ENCODE data around the gene FPGS.

The FPGS gene

DNA sequence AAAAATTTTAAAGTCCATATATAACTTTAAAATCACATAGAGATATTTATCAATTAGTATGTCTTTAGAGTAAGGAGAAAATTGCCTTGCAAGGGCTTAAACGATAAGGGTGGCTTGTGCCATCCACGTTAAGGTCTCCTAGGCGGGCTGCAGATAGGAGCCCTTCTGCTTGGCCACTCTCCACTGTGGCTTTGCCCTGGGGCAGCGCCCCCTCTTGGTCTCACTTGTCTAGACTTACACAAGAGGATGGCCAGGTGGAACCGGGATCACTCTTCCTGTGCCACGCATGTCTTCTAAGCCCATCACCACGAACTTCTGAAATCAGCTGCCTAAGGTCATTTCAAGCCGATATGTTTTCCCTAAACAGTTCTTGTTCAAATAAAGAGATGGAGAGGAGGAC is 2.9 kb downstream of the FPGS start:
- H3K4me3 Mint-ChIP-seq, result no peak overlapping the region

DNA sequence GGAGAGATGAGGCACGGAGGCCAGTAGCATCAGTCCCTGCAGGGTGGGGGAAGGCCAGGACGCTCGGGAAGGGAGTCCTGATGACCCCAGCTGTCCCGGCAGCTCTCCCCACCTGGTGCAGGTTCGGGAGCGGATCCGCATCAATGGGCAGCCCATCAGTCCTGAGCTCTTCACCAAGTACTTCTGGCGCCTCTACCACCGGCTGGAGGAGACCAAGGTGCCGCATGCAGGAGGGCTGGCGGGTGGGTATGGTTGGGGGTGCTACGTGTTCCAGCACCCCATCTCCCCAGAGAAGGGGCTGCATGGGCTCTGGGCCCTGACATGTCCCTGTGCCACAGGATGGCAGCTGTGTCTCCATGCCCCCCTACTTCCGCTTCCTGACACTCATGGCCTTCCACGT is 4.2 kb downstream of the FPGS start:
- no peaks in the 10 kb centered on the region for H3K27me3 Mint-ChIP-seq
- intact Hi-C loops (cut with micrococcal nuclease), result no loop called here
- peaks cover 33% of the 10 kb centered on the region for H3K4me1 Mint-ChIP-seq (ENCODE audit: low read depth)
- no peak overlapping the region for H3K27ac Mint-ChIP-seq
- H3K9me3 Mint-ChIP-seq, result no peaks in the 10 kb centered on the region
- H3K36me3 Mint-ChIP-seq (ENCODE audit: low read depth), result peaks cover 80% of the 10 kb centered on the region
- no peak overlapping the region for H3K4me3 Mint-ChIP-seq

More for the DNA sequence above, 2.9 kb downstream of the FPGS start:
- no peak overlapping the region for H3K27ac Mint-ChIP-seq
- H3K4me1 Mint-ChIP-seq (ENCODE audit: low read depth), result peaks cover 42% of the 10 kb centered on the region
- H3K9me3 Mint-ChIP-seq, result no peaks in the 10 kb centered on the region
- peaks cover 71% of the 10 kb centered on the region for H3K36me3 Mint-ChIP-seq (ENCODE audit: low read depth)
- H3K27me3 Mint-ChIP-seq, result no peaks in the 10 kb centered on the region
- intact Hi-C loops (cut with micrococcal nuclease), result no loop called here

DNA sequence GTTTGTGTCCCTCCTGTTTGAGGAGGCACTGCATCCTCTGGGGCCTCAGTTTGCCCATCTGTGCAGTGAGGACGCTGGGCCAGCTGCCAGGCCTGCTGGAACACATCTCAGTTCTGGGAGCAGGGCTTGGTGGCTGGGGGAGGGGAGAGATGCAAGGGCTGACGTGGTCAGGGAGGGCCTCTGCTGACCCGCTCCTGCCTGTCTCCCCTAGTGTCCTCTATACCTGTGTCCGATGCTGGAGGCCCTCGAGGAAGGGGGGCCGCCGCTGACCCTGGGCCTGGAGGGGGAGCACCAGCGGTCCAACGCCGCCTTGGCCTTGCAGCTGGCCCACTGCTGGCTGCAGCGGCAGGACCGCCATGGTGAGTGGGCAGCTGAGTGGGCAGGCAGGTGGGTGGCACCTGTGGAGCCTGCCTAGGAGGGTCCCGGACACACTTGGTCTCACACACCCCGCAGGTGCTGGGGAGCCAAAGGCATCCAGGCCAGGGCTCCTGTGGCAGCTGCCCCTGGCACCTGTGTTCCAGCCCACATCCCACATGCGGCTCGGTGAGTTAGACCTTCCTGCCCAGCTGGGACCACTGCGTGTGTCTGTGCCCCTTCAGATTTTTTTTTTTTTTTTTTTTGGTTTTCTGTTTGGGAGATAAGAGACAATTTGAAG is 5.8 kb downstream of the FPGS start:
- no peaks in the 10 kb centered on the region for H3K9me3 Mint-ChIP-seq
- H3K4me1 Mint-ChIP-seq (ENCODE audit: low read depth), result peaks cover 22% of the 10 kb centered on the region
- intact Hi-C loops (cut with micrococcal nuclease), result no loop called here
- H3K27ac Mint-ChIP-seq, result no peak overlapping the region
- H3K4me3 Mint-ChIP-seq, result no peak overlapping the region
- peaks cover 89% of the 10 kb centered on the region for H3K36me3 Mint-ChIP-seq (ENCODE audit: low read depth)
- no peaks in the 10 kb centered on the region for H3K27me3 Mint-ChIP-seq

DNA sequence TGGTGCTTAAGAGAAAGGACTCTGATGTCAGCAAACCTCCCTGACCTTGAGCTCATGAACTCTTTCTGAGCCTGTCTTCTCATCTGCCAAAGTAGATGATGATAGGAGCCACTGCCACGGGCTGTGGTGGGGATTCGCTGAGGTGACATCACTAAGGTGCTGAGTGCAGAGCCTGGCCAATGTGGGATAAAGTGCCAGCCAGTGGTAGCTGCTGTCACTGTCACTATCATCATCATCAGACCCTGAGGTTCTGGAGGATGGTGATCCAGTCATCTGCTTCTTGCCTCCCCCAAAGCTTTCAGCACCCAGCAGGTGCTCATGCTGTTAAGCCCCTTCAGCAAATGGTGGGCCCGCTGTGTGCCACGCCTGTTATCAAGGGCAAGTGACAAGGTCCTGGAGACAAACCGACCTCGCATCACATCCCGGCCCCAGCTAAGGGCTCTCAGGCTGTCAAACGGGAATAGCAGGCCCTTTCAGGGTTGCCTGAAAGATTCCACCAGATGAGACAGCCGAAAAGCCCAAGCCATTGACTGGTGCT is 6.4 kb downstream of the FPGS start:
- no peak overlapping the region for H3K27ac Mint-ChIP-seq
- H3K36me3 Mint-ChIP-seq (ENCODE audit: low read depth), result peaks cover 93% of the 10 kb centered on the region
- intact Hi-C loops (cut with micrococcal nuclease), result no loop called here
- H3K9me3 Mint-ChIP-seq, result no peaks in the 10 kb centered on the region
- no peak overlapping the region for H3K4me3 Mint-ChIP-seq
- H3K4me1 Mint-ChIP-seq (ENCODE audit: low read depth), result peaks cover 16% of the 10 kb centered on the region
- H3K27me3 Mint-ChIP-seq, result no peaks in the 10 kb centered on the region

DNA sequence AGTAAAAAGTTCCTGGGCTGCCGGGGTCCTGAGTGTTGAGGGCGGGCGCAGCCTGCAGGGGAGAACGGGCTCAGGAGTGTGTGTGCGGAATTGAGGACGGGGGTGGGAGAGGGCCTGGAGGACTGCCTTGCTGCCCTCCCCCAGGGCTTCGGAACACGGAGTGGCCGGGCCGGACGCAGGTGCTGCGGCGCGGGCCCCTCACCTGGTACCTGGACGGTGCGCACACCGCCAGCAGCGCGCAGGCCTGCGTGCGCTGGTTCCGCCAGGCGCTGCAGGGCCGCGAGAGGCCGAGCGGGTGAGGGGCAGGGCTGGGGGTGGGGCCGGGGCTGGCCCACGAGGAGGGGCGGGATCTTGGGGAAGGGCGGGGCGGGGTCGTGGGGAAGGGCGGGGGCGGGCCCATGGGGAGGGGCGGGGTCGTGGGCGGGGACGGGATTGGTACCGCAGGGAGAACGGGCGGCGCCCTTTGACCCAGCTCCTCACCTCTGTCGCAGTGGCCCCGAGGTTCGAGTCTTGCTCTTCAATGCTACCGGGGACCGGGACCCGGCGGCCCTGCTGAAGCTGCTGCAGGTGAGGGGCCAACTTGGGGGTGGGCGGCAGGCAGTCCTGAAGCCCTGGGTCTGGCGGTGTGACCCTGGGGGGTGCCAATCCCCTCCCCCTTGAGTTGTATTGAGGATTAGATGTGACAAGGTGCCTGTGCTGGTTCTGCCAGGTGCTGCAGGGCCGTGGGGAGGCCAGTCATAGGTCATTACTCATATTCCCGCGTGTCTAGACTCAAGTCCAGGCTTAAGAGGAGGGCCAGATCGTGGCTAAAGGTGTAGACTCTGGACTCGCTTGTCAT is 7.1 kb downstream of the FPGS start:
- H3K27me3 Mint-ChIP-seq, result no peaks in the 10 kb centered on the region
- no peak overlapping the region for H3K27ac Mint-ChIP-seq
- H3K4me3 Mint-ChIP-seq, result no peak overlapping the region
- H3K36me3 Mint-ChIP-seq (ENCODE audit: low read depth), result peaks cover 93% of the 10 kb centered on the region
- intact Hi-C loops (cut with micrococcal nuclease), result no loop called here
- peaks cover 9% of the 10 kb centered on the region for H3K4me1 Mint-ChIP-seq (ENCODE audit: low read depth)
- no peaks in the 10 kb centered on the region for H3K9me3 Mint-ChIP-seq

DNA sequence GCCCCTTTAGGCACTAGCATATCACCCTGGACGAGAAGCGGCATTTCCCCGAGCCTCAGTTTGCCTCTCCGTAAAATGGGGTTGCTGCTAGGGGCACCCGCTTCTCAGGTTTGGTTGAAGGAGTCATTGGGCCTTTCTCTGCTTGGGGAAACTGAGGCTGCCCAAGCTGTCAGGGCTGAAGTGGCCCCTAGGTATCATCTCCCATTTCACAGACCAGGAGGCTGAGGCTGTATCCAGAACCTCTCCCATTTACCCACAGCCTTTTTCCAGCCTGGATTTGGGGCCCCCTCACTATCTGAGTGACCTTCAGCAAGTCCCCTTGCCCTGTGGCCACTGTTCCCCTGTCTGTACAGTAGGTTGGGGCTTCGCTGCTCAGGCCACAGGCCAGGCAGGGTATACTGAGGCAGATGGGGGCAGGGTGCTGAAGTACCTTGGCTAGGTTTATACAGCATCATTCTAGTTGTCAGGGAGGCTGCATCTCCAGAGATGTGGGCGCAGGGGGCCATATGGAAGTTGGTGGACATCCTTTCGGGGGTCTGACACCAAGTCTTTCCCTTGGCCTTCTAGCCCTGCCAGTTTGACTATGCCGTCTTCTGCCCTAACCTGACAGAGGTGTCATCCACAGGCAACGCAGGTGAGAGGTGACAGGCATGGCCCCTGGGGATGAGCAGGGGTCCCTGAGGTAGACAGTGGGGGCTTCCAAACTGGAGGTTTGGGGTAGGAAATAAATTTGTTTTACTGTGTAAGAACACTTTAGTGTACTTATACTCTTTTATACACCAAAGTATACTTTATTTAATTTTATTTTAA is 7.9 kb downstream of the FPGS start:
- intact Hi-C loops (cut with micrococcal nuclease), result no loop called here
- H3K27me3 Mint-ChIP-seq, result no peaks in the 10 kb centered on the region
- H3K36me3 Mint-ChIP-seq (ENCODE audit: low read depth), result peaks cover 96% of the 10 kb centered on the region
- H3K4me1 Mint-ChIP-seq (ENCODE audit: low read depth), result peaks cover 9% of the 10 kb centered on the region
- no peaks in the 10 kb centered on the region for H3K9me3 Mint-ChIP-seq
- no peak overlapping the region for H3K4me3 Mint-ChIP-seq
- H3K27ac Mint-ChIP-seq, result no peak overlapping the region

DNA sequence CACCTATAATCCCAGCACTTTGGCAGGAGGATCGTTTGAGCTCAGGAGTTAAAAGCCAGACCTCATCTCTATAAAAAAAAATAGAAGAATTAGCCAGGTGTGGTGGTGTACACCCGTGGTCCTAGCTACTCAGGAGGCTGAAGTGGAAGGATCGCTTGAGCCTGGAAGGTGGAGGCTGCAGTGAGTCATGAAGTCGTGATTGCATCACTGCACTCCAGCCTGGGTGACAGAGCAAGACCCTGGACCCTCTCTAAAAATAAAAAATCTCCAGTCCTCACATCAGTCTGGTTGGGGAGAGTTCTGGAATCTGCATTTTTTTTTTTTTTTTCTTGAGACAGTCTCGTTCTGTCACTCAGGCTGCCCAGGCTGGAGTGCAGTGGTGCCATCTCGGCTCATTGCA is 9.3 kb downstream of the FPGS start:
- no peak overlapping the region for H3K4me3 Mint-ChIP-seq
- peaks cover 96% of the 10 kb centered on the region for H3K36me3 Mint-ChIP-seq (ENCODE audit: low read depth)
- intact Hi-C loops (cut with micrococcal nuclease), result no loop called here
- peaks cover 5% of the 10 kb centered on the region for H3K4me1 Mint-ChIP-seq (ENCODE audit: low read depth)
- no peak overlapping the region for H3K27ac Mint-ChIP-seq
- no peaks in the 10 kb centered on the region for H3K9me3 Mint-ChIP-seq
- H3K27me3 Mint-ChIP-seq, result no peaks in the 10 kb centered on the region

DNA sequence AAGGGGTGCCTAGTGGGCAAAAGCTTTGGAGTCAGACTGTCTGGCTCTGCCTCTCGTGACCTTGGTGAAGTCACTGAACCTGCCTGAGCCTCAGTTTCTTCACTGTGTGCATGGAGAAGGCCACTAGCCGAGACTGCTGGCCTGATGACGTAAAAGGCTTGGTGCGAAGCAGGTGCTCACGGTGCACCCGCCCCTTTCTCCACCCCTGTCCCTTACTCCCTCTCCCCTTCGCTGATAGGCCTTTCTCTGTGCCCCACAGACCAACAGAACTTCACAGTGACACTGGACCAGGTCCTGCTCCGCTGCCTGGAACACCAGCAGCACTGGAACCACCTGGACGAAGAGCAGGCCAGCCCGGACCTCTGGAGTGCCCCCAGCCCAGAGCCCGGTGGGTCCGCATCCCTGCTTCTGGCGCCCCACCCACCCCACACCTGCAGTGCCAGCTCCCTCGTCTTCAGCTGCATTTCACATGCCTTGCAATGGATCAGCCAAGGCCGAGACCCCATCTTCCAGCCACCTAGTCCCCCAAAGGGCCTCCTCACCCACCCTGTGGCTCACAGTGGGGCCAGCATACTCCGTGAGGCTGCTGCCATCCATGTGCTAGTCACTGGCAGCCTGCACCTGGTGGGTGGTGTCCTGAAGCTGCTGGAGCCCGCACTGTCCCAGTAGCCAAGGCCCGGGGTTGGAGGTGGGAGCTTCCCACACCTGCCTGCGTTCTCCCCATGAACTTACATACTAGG is 10.4 kb downstream of the FPGS start:
- H3K27me3 Mint-ChIP-seq, result no peaks in the 10 kb centered on the region
- H3K4me3 Mint-ChIP-seq, result no peak overlapping the region
- peak overlapping the region; percentile 37 for H3K27ac Mint-ChIP-seq
- H3K9me3 Mint-ChIP-seq, result no peaks in the 10 kb centered on the region
- intact Hi-C loops (cut with micrococcal nuclease), result no loop called here
- H3K36me3 Mint-ChIP-seq (ENCODE audit: low read depth), result peaks cover 96% of the 10 kb centered on the region
- peaks cover 9% of the 10 kb centered on the region for H3K4me1 Mint-ChIP-seq (ENCODE audit: low read depth)

DNA sequence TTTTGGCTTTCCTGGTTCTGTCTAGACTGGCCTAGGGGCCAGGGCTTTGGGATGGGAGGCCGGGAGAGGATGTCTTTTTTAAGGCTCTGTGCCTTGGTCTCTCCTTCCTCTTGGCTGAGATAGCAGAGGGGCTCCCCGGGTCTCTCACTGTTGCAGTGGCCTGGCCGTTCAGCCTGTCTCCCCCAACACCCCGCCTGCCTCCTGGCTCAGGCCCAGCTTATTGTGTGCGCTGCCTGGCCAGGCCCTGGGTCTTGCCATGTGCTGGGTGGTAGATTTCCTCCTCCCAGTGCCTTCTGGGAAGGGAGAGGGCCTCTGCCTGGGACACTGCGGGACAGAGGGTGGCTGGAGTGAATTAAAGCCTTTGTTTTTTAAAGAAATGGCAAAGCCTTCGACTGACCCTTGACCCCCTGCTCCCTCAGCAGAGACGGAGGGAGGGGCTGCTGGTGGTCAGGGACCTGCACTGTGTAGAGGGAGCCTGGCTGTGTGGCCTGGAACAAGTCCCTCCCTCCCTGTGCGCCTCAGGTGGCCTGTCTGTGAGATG is 11.1 kb downstream of the FPGS start:
- no peaks in the 10 kb centered on the region for H3K9me3 Mint-ChIP-seq
- H3K4me1 Mint-ChIP-seq (ENCODE audit: low read depth), result peaks cover 14% of the 10 kb centered on the region
- intact Hi-C loops (cut with micrococcal nuclease), result no loop called here
- H3K27me3 Mint-ChIP-seq, result no peaks in the 10 kb centered on the region
- H3K36me3 Mint-ChIP-seq (ENCODE audit: low read depth), result peaks cover 96% of the 10 kb centered on the region
- no peak overlapping the region for H3K4me3 Mint-ChIP-seq
- peak overlapping the region; percentile 37 for H3K27ac Mint-ChIP-seq

DNA sequence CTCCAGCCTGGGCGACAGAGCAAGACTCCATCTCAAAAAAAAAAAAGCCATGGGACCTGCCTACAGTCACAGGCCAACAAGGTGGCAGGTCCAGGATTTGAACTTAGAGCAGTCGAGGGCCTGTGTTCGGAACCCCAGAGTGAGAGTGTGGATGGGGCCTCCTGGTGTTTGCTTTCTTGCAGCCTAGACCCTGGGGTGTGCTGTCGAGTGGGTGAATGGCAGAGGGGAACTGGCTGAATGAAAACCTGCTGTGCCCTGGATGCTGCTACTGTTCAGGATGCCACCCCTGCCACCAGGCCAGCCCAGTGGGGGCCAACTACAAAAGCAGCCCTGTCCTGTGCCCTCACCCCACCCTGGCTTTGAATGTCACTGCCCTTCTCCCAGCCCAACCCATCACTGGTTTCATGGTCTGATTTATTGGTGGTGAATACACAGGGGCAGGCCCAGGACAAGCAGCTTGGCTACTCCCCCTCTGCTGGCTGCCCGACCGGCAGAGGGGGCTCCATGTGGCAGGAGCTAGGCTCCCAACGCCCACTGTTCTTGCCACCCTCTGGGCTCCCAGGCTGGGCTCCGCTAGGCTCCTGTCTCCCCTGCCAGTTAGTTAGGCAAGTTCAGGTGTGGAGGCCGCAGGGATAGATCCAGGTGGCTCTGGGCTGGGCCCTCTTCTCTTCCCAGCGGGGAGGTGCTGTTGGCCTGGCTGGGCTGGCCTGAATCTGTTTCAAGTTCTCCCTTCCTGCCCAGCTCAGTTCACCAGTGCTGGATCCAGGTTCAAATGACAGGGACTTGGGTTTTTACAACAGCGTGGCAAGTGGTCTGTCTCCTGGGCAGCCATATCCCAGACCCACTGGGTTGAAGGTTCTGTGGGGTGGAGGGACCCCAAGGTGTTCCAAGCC is 12.2 kb downstream of the FPGS start:
- H3K27me3 Mint-ChIP-seq, result no peaks in the 10 kb centered on the region
- intact Hi-C loops (cut with micrococcal nuclease), result no loop called here
- H3K4me1 Mint-ChIP-seq (ENCODE audit: low read depth), result peaks cover 9% of the 10 kb centered on the region
- H3K27ac Mint-ChIP-seq, result peak overlapping the region; percentile 50
- no peak overlapping the region for H3K4me3 Mint-ChIP-seq
- H3K9me3 Mint-ChIP-seq, result no peaks in the 10 kb centered on the region
- H3K36me3 Mint-ChIP-seq (ENCODE audit: low read depth), result peaks cover 96% of the 10 kb centered on the region

DNA sequence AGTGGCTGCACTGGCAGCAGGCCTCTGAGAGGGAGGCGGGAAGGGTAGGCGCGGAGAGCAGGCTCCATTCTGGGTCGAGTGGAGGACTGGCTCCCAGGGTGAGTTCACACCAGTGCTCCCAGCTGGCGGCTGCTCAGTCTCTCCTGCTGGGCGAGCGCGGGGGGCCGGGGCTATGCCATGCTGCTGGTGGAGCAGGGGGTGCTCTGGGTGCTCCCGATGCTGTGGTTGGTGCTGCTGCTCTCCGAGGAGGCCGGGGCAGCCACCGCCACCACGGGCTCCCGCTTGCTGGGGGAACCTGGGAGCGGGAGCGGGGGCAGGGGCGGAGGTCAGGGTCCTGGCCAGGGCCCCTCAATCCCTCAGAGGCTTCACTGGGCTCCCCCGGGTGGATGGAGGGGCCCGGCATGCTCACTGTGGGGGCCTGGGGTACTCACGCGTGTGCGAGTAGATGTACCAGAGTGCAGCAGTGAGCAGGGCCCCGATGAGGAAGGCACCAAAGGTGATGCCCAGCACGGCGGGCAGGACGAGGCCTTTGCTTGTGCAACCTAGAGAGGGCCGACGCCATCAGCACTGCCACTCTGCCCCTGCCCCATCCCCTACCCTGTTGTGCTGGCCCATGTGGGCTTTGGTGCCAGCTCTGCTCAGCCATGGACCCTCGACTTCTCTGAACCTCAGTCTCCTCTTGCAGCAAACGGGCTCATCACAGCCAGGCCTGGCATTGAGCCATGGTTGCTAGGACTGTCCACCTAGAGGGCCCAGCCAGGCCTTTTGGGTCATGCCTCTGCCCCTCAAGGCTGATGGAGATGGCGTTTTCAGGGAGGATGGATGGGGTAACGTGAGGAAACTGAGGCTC is 13.1 kb downstream of the FPGS start:
- intact Hi-C loops (cut with micrococcal nuclease), result no loop called here
- H3K27ac Mint-ChIP-seq, result no peak overlapping the region
- H3K27me3 Mint-ChIP-seq, result no peaks in the 10 kb centered on the region
- peaks cover 9% of the 10 kb centered on the region for H3K4me1 Mint-ChIP-seq (ENCODE audit: low read depth)
- no peaks in the 10 kb centered on the region for H3K9me3 Mint-ChIP-seq
- H3K4me3 Mint-ChIP-seq, result no peak overlapping the region
- H3K36me3 Mint-ChIP-seq (ENCODE audit: low read depth), result peaks cover 96% of the 10 kb centered on the region

DNA sequence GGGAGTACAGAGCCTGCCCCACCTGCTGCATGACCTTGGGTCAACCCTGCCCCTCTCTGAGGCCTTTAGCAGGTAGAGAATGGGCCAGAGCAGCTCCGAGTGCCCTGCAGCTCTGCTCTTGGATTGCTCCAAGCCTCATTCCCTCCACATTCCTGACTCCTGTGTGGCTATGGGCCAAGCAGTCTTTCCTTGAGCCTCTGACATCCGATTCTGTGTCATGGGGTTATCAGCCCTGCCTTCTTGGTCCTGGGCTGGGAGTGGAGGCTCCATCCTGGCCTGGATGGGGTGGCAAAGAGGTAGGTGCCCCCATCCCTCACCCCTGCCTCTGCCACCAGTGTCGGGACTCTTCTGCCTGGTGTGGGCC is 13.7 kb downstream of the FPGS start:
- H3K4me1 Mint-ChIP-seq (ENCODE audit: low read depth), result peaks cover 9% of the 10 kb centered on the region
- no peaks in the 10 kb centered on the region for H3K9me3 Mint-ChIP-seq
- no peaks in the 10 kb centered on the region for H3K27me3 Mint-ChIP-seq
- H3K27ac Mint-ChIP-seq, result no peak overlapping the region
- intact Hi-C loops (cut with micrococcal nuclease), result no loop called here
- H3K4me3 Mint-ChIP-seq, result no peak overlapping the region
- peaks cover 97% of the 10 kb centered on the region for H3K36me3 Mint-ChIP-seq (ENCODE audit: low read depth)
